ENCODE data around the gene SERP2. TPM values are rescaled to one million over a fixed set of nuclear protein-coding genes. Genes with fewer than 3 reads are reported as not detected.

Gene SERP2
- total and polyA plus RNA-seq, 10 donors = 0.38 to 3.7 (median 1.1) TPM; not detected in 3

DNA sequence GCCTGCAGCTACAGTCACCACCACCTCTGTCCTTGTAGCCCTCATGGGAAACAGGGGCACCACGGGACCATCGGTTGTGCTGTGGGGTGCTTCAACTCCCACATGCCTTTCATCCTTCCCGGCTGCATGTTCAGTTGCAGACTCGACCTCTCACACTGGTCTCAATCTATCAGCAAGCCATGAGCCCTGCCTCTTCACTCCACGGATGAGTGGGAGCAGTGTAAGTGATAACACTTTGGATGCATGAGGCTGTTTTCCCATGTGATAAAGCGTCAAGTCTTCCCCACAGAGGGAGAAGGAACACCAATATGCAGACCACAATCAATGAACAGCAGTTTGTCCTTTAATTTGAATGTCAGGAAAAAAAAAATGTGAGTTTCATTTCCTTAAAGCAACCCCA is 12.2 kb downstream of the SERP2 start:
- no peak for DNase-seq
- intact Hi-C loops (cut with DNase I; ENCODE audit: low total_unique reads) = no loop called here
- Histone ChIP-seq H3K9me3 (no peaks in the 10 kb centered on the region), H3K4me3 (no peak overlapping the region), H3K27ac (no peak overlapping the region), H3K36me3 (no peaks in the 10 kb centered on the region), H3K27me3 (replicated peaks in 1 of 7) (no peaks in the 10 kb centered on the region), H3K4me1 (no peaks in the 10 kb centered on the region)
- no peak for TF ChIP-seq POLR2A (IDR thresholded peaks at IDR 0.05)
- TF ChIP-seq, protein P1, sequence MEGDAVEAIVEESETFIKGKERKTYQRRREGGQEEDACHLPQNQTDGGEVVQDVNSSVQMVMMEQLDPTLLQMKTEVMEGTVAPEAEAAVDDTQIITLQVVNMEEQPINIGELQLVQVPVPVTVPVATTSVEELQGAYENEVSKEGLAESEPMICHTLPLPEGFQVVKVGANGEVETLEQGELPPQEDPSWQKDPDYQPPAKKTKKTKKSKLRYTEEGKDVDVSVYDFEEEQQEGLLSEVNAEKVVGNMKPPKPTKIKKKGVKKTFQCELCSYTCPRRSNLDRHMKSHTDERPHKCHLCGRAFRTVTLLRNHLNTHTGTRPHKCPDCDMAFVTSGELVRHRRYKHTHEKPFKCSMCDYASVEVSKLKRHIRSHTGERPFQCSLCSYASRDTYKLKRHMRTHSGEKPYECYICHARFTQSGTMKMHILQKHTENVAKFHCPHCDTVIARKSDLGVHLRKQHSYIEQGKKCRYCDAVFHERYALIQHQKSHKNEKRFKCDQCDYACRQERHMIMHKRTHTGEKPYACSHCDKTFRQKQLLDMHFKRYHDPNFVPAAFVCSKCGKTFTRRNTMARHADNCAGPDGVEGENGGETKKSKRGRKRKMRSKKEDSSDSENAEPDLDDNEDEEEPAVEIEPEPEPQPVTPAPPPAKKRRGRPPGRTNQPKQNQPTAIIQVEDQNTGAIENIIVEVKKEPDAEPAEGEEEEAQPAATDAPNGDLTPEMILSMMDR (IDR thresholded peaks at IDR 0.05 in 8 of 11, conservative IDR thresholded peaks at IDR 0.05 in 3 of 11) = no peak
- no peak for TF ChIP-seq POLR2AphosphoS5 (IDR thresholded peaks at IDR 0.05)
- WGBS, 5 donors = 66 to 82% (median 80%) methylated on average over 6 of the region's 6 CpGs

DNA sequence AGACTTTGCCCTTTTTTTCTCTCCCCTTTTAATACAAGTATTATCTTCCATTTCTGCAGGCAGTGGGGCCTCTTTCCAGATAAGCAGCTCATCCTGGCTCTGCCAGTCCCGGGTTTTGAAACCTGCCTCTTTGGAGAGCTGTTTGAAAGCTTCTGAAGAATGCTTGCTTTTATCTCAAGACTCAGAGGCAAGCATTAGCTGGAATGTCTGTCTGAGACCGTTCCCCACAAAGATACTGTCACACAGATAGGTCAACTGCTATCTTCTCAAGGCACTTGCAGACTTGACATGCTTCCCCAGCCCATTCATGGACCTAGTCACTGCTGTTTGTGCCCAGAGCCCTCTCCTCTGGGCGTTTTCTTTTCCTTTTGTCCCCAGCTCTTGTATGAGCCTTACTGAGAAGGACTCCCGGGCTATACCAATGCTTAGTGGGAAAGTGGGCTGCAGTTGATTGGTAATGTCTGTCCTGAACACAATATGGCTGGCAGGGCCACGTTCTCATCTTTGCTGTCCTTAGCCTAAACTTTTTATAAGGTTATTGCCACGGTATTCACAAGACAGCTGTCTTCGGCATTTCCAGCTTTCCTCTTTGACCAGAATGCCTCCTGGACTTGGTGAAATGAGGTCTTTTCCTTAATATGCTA is 13.4 kb downstream of the SERP2 start:
- DNase-seq = no peak
- no peak overlapping the region for H3K4me3 ChIP-seq
- H3K9me3 ChIP-seq = no peaks in the 10 kb centered on the region
- WGBS, 5 donors = 74 to 83% (median 81%) methylated on average over 7 of the region's 7 CpGs
- intact Hi-C loops (cut with DNase I; ENCODE audit: low total_unique reads) = no loop called here
- H3K27me3 ChIP-seq (replicated peaks in 1 of 7) = no peaks in the 10 kb centered on the region
- no peaks in the 10 kb centered on the region for H3K36me3 ChIP-seq
- no peak overlapping the region for H3K27ac ChIP-seq
- TF ChIP-seq POLR2AphosphoS5 (IDR thresholded peaks at IDR 0.05) (no peak), POLR2A (IDR thresholded peaks at IDR 0.05) (no peak)
- TF ChIP-seq, protein P1 (IDR thresholded peaks at IDR 0.05 in 8 of 11, conservative IDR thresholded peaks at IDR 0.05 in 3 of 11) = no peak
- H3K4me1 ChIP-seq = no peaks in the 10 kb centered on the region

DNA sequence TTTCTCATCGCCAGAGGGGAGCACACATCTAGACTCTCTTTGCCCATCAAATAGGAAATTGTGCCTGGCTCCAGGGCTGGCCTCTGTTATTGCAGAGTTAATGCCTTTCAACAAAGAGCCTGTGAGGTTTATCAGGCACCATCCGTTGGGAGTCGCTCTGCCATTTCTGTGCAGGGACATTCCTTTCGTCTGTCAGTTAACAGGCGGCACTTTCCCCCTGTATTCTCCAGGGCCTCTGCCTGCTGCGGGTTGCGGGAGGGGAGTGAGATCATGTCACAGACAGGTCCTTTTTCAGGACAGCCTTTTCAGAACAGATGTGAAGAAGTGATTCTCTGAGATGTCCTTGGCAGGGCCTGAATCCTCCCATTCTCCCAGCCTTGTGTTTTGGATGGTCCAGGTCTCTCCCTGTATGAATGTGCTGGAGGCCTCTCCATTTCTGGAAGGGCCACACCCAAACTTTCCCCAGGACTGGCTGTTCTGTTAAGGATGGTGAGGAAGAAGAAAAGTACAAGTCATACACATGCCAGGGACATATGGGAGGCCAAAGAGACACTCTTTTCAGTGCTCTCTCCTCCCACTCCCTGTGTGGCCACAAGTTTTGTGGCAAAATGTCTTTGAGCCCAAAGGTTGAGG is 14.9 kb downstream of the SERP2 start:
- WGBS, 5 donors = 77 to 98% (median 78%) methylated on average over 6 to 7 of the region's 7 CpGs
- H3K27ac ChIP-seq = no peak overlapping the region
- intact Hi-C loops (cut with DNase I; ENCODE audit: low total_unique reads) = no loop called here
- H3K4me1 ChIP-seq = no peaks in the 10 kb centered on the region
- TF ChIP-seq, protein P1 (IDR thresholded peaks at IDR 0.05 in 8 of 11, conservative IDR thresholded peaks at IDR 0.05 in 3 of 11) = no peak
- TF ChIP-seq POLR2AphosphoS5 (IDR thresholded peaks at IDR 0.05) (no peak), POLR2A (IDR thresholded peaks at IDR 0.05) (no peak)
- H3K27me3 ChIP-seq (replicated peaks in 1 of 7) = no peaks in the 10 kb centered on the region
- H3K36me3 ChIP-seq = no peaks in the 10 kb centered on the region
- no peak for DNase-seq
- no peak overlapping the region for H3K4me3 ChIP-seq
- no peaks in the 10 kb centered on the region for H3K9me3 ChIP-seq

DNA sequence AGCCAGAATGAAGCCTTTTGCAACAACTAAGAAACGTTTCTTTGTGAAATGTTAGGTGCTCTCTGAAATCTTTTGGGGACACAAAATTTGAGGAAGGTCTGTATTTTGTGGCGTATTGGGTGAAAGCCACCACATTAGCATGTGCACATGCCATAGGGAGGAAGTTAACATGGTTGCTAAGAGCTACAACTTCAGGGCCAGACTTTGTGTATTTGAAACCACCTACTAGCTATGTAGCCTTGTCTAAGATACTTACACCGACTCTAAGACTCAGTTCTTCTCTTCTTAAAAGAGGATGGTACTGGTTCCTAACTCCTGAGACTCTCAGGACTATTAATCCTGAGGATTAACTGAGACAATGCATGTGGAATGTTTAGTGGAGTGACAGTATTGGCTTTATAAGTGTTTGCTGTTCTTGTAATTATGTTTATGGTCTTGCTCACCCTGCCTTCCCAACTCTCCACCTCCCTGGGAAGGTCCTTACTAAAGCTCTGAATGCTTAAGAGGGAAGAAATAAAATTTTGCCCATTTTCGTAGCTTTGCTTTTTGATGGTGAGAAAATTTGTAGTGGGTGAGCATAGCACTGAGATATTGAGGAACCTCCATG is 15.5 kb downstream of the SERP2 start:
- intact Hi-C loops (cut with DNase I; ENCODE audit: low total_unique reads) = no loop called here
- no peaks in the 10 kb centered on the region for H3K27me3 ChIP-seq (replicated peaks in 1 of 7)
- H3K36me3 ChIP-seq = no peaks in the 10 kb centered on the region
- H3K4me1 ChIP-seq = no peaks in the 10 kb centered on the region
- H3K9me3 ChIP-seq = no peaks in the 10 kb centered on the region
- 43 to 59% (median 56%) methylated on average over 4 of the region's 4 CpGs for WGBS, 5 donors
- H3K4me3 ChIP-seq = no peak overlapping the region
- H3K27ac ChIP-seq = no peak overlapping the region
- no peak for DNase-seq
- TF ChIP-seq, protein P1 (IDR thresholded peaks at IDR 0.05 in 8 of 11, conservative IDR thresholded peaks at IDR 0.05 in 3 of 11) = no peak
- TF ChIP-seq POLR2A (IDR thresholded peaks at IDR 0.05) = no peak
- TF ChIP-seq POLR2AphosphoS5 (IDR thresholded peaks at IDR 0.05) = no peak

All from spleen (tissue), 11 donors.